KOPT-K1 (cell line): ENCODE measurements around the gene MAPKAP1.

Source experiments
- H3K27ac ChIP-seq: fragments of 200-600 bp; sonication (generic); 2 replicates; pipeline ENCODE4 v1.5.1; 2016; ENCODE audit warnings: antibody characterized with exemption, mild to moderate bottlenecking, low read depth, low read length; ENCODE audit not compliant: poor library complexity, severe bottlenecking
- H3K36me3 ChIP-seq: fragments of 200-600 bp; sonication (generic); 2 replicates; pipeline ENCODE4 v1.5.1; 2017; ENCODE audit warnings: antibody characterized with exemption, mild to moderate bottlenecking, low read length, moderate library complexity; ENCODE audit not compliant: insufficient read depth
- H3K9me3 ChIP-seq: fragments of 200-600 bp; sonication (generic); 2 replicates; pipeline ENCODE4 v1.5.1; 2017; ENCODE audit warnings: antibody characterized with exemption, low read length, mild to moderate bottlenecking; ENCODE audit not compliant: insufficient read depth, poor library complexity, severe bottlenecking

The MAPKAP1 gene

DNA sequence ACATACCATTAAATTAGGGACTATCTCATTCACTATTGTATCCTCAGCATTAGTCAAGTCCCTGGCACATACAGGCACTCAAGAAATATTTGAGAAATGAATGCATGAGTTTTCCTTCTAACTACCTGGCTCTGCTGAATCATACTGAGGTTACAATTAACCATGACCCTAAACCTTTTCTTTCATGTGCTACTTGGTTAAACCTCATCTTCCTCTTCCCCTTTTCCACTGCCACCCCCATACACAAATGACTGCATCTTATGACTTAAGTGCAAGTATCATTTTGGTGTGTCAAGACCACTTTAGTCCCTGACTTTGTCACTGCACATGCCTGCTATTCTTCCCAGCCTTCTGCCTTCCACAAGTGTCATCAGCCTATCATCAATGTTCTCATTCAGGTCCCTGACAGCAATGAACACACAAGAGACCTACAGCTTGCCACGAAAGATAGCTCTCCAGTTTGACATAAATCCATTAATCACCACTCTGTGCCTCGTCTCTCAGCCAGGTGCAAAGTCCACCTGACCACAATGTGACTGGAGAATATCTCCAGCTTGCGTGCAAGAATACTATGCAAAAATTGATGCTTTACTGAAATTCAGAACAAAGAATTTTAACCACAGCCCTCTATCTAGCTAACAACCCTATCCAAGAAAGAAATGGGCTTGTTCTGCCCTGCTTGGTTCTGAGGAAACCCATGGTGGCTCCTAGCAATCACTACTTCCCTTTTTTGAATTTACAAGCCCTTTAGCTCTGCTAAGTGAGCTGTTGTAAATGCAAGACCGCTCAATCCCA lies 74.5 kb downstream of the MAPKAP1 start:
- H3K9me3 ChIP-seq: no peaks in the 10 kb centered on the region
- no peak overlapping the region for H3K27ac ChIP-seq
- no peaks in the 10 kb centered on the region for H3K36me3 ChIP-seq

DNA sequence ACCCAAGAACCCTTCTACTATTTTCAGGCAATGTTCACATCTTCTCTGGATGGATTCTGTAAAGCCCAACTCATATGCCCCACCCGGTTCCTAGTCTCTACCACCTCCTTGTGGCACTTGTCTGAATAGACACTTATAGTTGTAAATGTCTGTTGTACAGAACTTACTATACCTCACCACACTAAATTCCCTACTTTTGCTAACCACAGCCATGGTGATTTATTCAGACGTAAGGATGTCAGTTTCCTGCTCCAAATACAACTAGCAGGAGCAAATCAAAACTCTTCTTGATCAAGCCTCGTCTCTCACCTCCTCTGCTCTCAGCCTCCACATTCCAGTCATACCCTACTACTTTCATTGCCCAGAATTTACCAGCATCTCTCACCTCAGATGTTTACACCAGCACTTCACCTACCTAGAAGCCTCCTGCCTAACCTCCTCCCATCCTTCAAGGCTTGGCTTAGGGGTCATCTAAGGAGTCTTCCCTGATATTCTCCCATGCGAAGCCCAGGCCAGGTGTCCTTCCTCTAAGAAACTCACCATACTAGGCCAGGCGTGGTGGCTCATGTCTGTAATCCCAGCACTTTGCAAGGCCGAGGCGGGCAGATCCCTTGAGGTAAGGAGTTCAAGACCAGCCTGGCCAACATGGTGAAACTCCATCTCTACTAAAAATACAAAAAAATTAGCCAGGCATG lies 75.5 kb downstream of the MAPKAP1 start:
- H3K9me3 ChIP-seq: no peaks in the 10 kb centered on the region
- no peak overlapping the region for H3K27ac ChIP-seq
- H3K36me3 ChIP-seq: no peaks in the 10 kb centered on the region

DNA sequence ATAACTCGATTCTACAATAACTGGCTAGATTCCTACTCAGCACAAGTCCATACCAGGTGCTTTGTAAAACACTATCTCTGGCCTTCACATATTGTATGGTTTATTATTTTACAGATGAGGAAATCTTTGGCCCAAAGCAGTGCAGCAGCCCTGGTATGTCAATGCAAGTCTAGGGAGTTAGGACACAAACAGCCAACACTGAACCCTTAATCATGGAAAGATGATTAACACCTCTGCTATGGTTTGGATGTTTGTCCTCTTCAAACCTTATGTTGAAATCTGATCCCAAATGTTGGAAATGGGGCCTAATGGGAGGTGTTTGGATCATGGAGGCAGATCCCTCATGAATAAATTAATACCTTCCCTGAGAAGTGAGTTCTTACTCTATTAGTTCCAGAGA lies 76.6 kb downstream of the MAPKAP1 start:
- Histone ChIP-seq H3K36me3 (no peaks in the 10 kb centered on the region), H3K27ac (no peak overlapping the region), H3K9me3 (no peaks in the 10 kb centered on the region)

DNA sequence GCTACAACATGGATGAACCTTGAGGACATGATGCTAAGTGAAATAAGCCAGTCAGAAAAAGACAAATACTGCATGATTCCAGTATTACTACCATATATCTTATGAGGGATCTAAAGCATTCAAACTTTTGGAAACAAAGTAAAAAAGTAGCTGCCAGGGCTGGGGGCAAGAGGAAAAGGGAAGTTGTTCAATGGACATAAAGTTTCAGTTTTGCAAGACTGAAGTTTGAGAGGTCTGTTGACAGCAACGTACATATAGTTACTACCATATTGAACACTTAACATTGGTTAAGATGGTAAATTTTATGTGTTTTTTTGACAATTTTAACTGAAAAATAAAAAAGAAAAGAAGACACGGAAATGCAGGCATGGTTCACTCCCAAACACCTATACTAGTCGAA lies 77.6 kb downstream of the MAPKAP1 start:
- Histone ChIP-seq H3K9me3 (no peaks in the 10 kb centered on the region), H3K27ac (no peak overlapping the region)

DNA sequence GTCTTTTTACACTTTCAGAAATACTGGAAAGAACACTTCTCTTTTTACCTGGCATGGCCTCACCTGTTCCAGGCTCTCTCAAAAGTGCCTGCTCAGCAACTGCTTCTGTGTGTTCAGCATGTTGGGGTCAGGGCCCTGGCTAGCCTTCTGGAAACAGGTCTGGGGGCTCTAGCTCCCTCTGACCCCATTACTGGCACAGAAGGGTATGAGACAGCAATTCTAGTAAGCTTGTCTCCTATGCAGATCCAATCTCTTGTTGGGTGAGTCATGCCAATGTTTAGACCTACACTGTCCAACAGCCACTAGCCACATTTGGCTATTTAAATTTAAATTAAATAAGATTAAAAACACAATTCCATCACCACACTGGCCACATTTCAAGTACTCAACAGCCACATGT lies 80.8 kb downstream of the MAPKAP1 start:
- no peaks in the 10 kb centered on the region for H3K9me3 ChIP-seq
- H3K36me3 ChIP-seq: no peaks in the 10 kb centered on the region
- no peak overlapping the region for H3K27ac ChIP-seq

More for the DNA sequence above, 77.6 kb downstream of the MAPKAP1 start:
- no peaks in the 10 kb centered on the region for H3K36me3 ChIP-seq

DNA sequence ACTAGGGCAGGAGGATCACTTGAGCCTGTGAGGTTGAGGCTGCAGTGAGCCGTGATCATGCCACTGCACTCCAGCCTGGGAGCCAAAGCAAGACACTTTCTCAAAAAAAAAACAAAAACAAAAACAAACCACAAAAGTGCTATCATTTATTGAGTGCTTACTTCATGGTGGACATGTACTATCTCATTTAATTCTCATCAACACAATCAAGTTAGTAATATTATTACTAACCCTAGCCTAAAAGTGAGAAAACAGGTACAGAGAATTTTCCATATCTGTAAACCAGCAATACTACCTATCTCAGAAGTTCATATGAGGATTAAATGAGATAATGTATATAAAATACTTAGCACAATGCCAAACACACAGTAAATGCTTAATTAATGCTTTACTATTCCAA lies 85.8 kb downstream of the MAPKAP1 start:
- H3K36me3 ChIP-seq: no peaks in the 10 kb centered on the region
- no peak overlapping the region for H3K27ac ChIP-seq
- H3K9me3 ChIP-seq: no peaks in the 10 kb centered on the region

DNA sequence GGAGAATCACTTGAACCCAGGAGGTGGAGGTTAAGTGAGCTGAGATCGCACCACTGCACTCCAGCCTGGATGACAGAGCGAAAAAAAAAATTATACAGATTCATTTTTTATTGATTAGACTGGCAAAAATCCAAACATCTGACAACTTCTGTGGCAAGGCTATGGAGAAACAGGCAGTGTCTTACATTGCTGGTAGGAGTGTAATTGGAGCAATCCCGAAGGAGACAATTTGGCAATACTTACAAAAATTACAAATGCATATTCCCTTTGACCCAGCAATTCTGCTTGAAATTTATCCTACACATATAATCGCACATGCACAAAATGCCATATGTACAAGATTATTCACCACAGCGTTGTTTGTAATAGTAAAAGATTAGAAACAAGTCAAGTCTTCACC lies 86.8 kb downstream of the MAPKAP1 start:
- no peak overlapping the region for H3K27ac ChIP-seq
- no peaks in the 10 kb centered on the region for H3K9me3 ChIP-seq
- H3K36me3 ChIP-seq: no peaks in the 10 kb centered on the region

DNA sequence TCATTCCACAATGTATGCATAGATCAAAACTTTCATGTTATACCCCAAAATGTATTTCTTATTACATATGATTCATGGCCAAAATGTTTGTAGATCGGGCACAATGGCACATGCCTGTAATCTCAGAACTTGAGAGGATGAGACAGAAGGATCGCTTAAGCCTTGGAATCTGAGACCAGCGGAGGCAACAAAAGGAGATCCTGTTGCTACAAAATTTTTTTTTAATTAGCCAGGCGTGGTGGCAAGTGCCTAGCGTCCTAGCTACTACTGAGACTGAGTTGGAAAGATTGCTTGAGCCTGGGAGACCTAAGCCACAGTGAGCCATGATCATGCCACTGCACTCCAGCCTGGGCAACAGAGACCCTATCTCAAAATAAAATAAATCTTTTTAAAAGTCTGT lies 89.9 kb downstream of the MAPKAP1 start:
- no peaks in the 10 kb centered on the region for H3K36me3 ChIP-seq
- H3K9me3 ChIP-seq: no peaks in the 10 kb centered on the region
- H3K27ac ChIP-seq: no peak overlapping the region

DNA sequence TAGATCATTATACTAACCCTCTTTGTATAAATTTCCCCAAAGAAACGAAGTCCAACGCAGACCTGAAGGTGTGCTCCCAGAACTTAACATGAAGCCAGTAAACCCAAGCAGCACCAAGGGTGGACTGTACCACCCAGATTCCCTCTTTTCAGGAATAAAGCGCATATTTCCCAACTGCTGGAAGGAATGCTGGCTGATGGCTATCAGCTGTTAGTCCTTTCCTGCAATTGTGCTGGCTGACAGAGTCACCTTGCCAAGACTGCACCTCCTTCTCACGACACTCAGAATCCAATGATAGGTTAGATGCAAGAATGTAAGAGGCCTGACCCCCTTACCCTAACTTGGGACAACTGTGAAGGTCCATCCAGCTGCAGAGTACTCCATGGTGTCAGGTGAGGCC lies 93.9 kb downstream of the MAPKAP1 start:
- no peaks in the 10 kb centered on the region for H3K36me3 ChIP-seq

DNA sequence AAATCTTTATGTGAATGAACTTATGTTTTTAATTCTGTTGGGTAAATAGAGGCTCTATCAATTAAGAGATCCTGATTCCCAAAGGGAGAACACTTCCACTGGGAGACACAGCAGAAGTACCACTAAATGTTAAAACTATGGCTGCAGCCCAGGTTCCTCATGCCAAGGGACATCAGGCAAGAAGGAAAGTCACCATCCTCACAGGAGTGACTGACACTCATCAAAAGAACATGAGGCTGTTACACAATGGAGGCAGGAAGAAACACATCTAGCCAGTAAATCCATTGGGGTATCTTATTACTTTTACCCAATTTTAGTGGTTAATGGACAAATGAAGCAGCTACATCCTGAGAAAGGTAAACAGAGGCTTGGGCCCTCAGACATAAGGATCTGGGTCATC lies 94.4 kb downstream of the MAPKAP1 start:
- Histone ChIP-seq H3K27ac (no peak overlapping the region), H3K9me3 (no peaks in the 10 kb centered on the region), H3K36me3 (no peaks in the 10 kb centered on the region)

More for the DNA sequence above, 93.9 kb downstream of the MAPKAP1 start:
- no peak overlapping the region for H3K27ac ChIP-seq
- H3K9me3 ChIP-seq: no peaks in the 10 kb centered on the region

DNA sequence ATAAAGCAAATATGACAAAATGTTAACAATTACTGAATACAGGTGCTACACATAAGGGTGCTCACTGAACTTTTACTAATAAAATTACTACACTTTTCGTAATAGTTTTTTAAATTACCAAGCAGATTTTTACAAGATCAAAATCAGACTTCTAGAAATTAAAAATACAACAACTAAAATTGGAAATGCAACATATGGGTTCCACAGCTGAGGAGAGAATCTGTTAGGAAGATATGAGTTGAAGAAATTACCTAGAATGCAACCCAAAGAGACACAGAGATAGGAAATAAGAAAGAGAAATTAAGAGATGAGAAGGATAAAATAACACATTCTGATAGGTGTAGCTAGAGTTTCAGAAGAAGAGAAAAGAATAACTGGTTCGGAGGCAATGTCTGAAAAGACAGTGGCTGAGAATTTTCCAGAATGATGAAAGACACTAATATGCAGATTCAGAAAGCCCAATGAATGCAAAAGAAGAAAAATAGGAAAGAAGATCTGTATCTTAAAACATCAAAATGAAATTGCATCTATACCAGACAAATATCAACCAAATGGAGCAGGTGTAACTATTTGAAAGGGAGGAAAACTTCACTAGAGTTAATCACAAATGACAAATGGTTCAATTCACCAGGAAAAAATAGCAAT lies 95.8 kb downstream of the MAPKAP1 start:
- H3K27ac ChIP-seq: no peak overlapping the region
- H3K36me3 ChIP-seq: no peaks in the 10 kb centered on the region
- no peaks in the 10 kb centered on the region for H3K9me3 ChIP-seq

DNA sequence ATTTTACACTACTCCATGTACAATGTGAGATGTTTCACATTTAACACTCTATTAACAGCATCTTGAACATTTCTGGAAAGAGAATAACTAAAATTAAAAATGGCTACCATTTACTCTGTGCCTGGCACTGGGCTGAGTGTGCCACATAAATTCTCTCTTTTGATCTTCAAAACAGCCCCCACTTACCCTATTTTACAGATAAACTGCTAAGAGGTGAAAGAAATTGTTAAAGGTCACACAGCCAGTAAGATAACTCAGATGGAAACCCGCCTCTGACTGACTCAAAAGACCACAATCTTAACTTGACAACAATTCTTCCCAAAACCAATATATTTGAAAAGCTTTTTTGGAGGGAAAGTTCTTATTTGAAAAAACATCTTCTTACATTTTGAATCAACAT lies 97.3 kb downstream of the MAPKAP1 start:
- no peaks in the 10 kb centered on the region for H3K36me3 ChIP-seq
- no peaks in the 10 kb centered on the region for H3K9me3 ChIP-seq
- H3K27ac ChIP-seq: no peak overlapping the region

DNA sequence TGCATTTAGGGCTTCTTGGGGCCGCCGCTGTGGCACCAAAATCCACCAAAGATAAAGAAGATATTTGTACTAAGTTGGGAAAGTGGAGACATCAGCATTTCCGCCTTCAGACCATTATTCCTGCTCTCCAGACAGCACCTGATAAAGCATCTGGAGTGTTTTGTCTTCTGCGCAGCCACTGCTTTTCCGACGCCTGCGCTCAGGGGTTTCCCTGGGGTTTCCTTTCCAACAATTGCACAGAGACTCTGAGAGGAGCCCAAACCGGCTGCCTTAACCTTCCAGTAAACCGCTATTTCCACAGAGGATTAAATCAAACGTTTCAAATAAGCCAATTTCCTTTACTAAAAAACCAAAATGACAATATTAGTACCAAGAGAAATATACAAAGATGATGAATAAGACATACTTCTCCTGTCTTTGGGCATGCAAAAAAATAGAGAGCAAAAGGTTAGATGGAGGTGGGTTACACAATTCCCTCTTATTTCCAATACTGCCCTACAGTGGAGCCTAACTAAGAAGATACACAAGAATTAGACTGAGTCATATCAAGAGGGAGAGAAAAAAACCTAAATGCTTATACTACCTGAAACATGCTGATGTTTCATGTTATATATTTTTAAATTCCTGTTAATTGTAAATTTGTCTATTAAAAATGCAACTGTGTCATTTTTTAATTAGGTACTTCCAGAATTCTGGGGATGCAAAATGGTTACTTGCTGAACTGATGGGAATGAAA lies 98.4 kb downstream of the MAPKAP1 start:
- H3K9me3 ChIP-seq: no peaks in the 10 kb centered on the region
- H3K36me3 ChIP-seq: no peaks in the 10 kb centered on the region
- H3K27ac ChIP-seq: no peak overlapping the region

DNA sequence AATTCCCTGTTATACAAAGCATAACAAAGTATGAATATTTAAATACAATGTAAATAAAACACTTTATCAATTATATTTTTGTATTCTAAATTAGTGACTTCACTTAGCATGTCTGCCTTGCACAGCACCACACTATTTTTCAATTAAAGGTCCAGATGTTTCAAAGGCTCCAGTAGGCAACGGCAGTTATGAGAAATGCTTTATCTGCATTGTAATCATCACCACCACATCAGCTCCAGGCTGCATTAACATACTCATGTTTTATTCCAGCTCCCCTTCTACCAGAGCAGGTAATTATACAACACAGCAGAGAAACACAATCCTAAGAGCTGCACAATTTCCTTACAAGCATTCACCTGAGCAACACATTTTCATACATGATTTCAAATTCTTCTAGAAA lies 102.8 kb downstream of the MAPKAP1 start:
- no peaks in the 10 kb centered on the region for H3K36me3 ChIP-seq
- no peak overlapping the region for H3K27ac ChIP-seq
- H3K9me3 ChIP-seq: no peaks in the 10 kb centered on the region

DNA sequence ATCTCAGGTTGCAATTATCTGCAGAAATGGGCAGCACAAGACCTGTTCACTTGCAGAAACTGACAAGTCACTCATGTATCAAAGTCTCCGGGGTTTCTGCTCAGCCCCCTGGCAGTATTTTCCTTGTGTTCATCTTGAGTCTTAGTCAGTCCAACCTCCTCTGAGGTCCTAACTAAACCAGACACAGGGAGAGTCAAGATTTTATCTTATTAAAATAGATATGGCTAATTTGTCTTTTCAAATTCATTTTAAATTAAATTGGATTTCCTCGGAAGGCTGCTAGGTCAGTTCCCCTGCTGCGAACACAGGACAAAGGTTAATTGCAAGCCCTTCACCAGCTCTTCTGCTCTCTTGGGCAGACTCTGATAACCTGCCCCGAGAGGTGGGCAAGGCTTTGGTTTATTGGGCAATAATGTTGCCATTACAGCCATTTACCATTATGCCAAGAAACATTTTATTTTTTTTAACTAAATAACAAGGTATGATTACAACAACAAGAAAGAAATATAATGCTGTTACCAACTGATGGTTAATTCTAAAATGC lies 103.5 kb downstream of the MAPKAP1 start:
- Histone ChIP-seq H3K36me3 (no peaks in the 10 kb centered on the region), H3K27ac (no peak overlapping the region), H3K9me3 (no peaks in the 10 kb centered on the region)
